Naive thymus-derived CD4-positive, alpha-beta T cell (primary cell): ENCODE measurements around the gene OCA2. TPM values are rescaled to one million over a fixed set of nuclear protein-coding genes. Genes with fewer than 3 reads are reported as not detected.

Experiments used
- ATAC-seq: fragments of 150-1000 bp; cut with Tn5 transposase; 2 replicates; pipeline ENCODE4 v1.10.0; 2021; ENCODE audit warnings: mild to moderate bottlenecking, moderate library complexity
- CTCF ChIA-PET: fragments of 350-600 bp; sonication (Branson Sonifier 250); formaldehyde crosslinking; loops from one replicate; lab custom pipeline; 2021; ENCODE audit warnings: antibody characterized with exemption; lab: Charles Lee
- POLR2A ChIA-PET: fragments of 350-600 bp; sonication (Branson Sonifier 250); formaldehyde crosslinking; loops from one replicate; lab custom pipeline; 2021; ENCODE audit warnings: antibody characterized with exemption, inconsistent platforms; lab: Charles Lee
- DNase-seq, 9 donors: peaks; one replicate each; pipeline versions ENCODE4 v3.0.0 to v3.0.0-alpha.2; 2020 to 2022; ENCODE audit warnings: mixed read lengths in 1 of 9
- H3K27ac ChIP-seq: one replicate; pipeline ENCODE4 v1.7.0; 2013; ENCODE audit warnings: mild to moderate bottlenecking, low read depth, low read length, moderate library complexity
- H3K27me3 ChIP-seq, 2 donors: one replicate each; pipeline ENCODE4 v1.7.0; 2013; ENCODE audit warnings: low read length in 2 of 2, mild to moderate bottlenecking in 2 of 2, moderate library complexity in 2 of 2; ENCODE audit not compliant: control insufficient read depth in 2 of 2, insufficient read depth in 2 of 2
- H3K36me3 ChIP-seq, 3 experiments: 1 replicate in 2 of 3; 2 replicates in 1 of 3; pipeline ENCODE4 v1.7.0; 2013; ENCODE audit warnings: low read length in 3 of 3, mild to moderate bottlenecking in 3 of 3, moderate library complexity in 1 of 3; ENCODE audit not compliant: insufficient read depth in 3 of 3, control insufficient read depth in 2 of 3
- H3K4me1 ChIP-seq, 2 donors: one replicate each; pipeline ENCODE4 v1.7.0; 2013; ENCODE audit warnings: low read length in 2 of 2, mild to moderate bottlenecking in 2 of 2, moderate library complexity in 1 of 2; ENCODE audit not compliant: control insufficient read depth in 2 of 2, insufficient read depth in 2 of 2
- H3K4me3 ChIP-seq: 2 replicates; pipeline ENCODE4 v1.7.0; 2013; ENCODE audit warnings: mild to moderate bottlenecking, low read length
- H3K9me3 ChIP-seq, 3 experiments: 1 replicate in 2 of 3; 2 replicates in 1 of 3; pipeline ENCODE4 v1.7.0; 2013; ENCODE audit warnings: low read length in 3 of 3; ENCODE audit not compliant: control insufficient read depth in 2 of 3
- H3K27ac Mint-ChIP-seq, 9 donors: one replicate each; pipeline ENCODE4 v1.8.0; 2020 to 2022; ENCODE audit warnings: mixed read lengths in 9 of 9, mild to moderate bottlenecking in 8 of 9, moderate library complexity in 5 of 9, inconsistent platforms in 2 of 9
- H3K27me3 Mint-ChIP-seq, 5 donors: one replicate each; pipeline ENCODE4 v1.8.0; 2021 to 2022; ENCODE audit warnings: mixed read lengths in 5 of 5, mild to moderate bottlenecking in 1 of 5
- H3K36me3 Mint-ChIP-seq, 5 donors: one replicate each; pipeline ENCODE4 v1.8.0; 2020 to 2022; ENCODE audit warnings: mixed read lengths in 5 of 5, mild to moderate bottlenecking in 3 of 5, inconsistent platforms in 1 of 5
- H3K4me1 Mint-ChIP-seq, 7 donors: one replicate each; pipeline ENCODE4 v1.8.0; 2020 to 2022; ENCODE audit warnings: mixed read lengths in 7 of 7, mild to moderate bottlenecking in 3 of 7, inconsistent platforms in 1 of 7
- H3K4me3 Mint-ChIP-seq, 10 donors: one replicate each; pipeline ENCODE4 v1.8.0; 2020 to 2022; ENCODE audit warnings: mild to moderate bottlenecking in 10 of 10, mixed read lengths in 10 of 10, moderate library complexity in 6 of 10, inconsistent platforms in 2 of 10
- H3K9me3 Mint-ChIP-seq, 11 donors: one replicate each; pipeline ENCODE4 v1.8.0; 2020 to 2022; ENCODE audit warnings: mixed read lengths in 11 of 11, mild to moderate bottlenecking in 4 of 11, inconsistent platforms in 1 of 11, moderate library complexity in 1 of 11
- intact Hi-C, 2 donors: fragments of 100-400 bp; cut with micrococcal nuclease; formaldehyde crosslinking; loops; one replicate each; pipeline ENCODE4 v1.15.1; 2023
- polyA plus RNA-seq, 2 donors: library from polyadenylated mRNA; unstranded; fragments of 300-500 nt; fragmentation: Illumina TruSeq; gene quantifications; one replicate each; pipeline ENCODE4 v1.2.3, GENCODE V29; 2021
- total RNA-seq, 6 experiments: library from RNA in 5 of 6; stranded (reverse) in 5 of 6; gene quantifications; 1 replicate in 5 of 6; 2 replicates in 1 of 6; pipeline ENCODE4 v1.2.3 and lab custom pipeline; 2021 to 2026

The OCA2 gene
- total and polyA plus RNA-seq, 7 experiments from 2014 or later: not detected

GRCh38 chr15:27936164-27936563, 163.0 kb downstream of the OCA2 start:
- Mint-ChIP-seq H3K4me3 (no peak overlapping the region), H3K4me1 (no peaks in the 10 kb centered on the region), H3K27ac (no peak overlapping the region), H3K9me3 (peaks cover 6 to 28% (median 16%) of the 10 kb centered on the region in 11 donors), H3K36me3 (peaks cover 0 to 5% (median 0%) of the 10 kb centered on the region in 5 donors), H3K27me3 (peaks cover 0 to 15% (median 9%) of the 10 kb centered on the region in 5 donors)
- ChIA-PET CTCF (no interaction called here), POLR2A (no interaction called here)
- DNase-seq (no peak), ATAC-seq (no peak)
- no peaks in the 10 kb centered on the region for H3K36me3 ChIP-seq
- H3K4me1 ChIP-seq: no peaks in the 10 kb centered on the region
- intact Hi-C loops: no loop called here
- no peak overlapping the region for H3K4me3 ChIP-seq
- H3K27ac ChIP-seq: no peak overlapping the region
- peaks cover 0 to 9% (median 0%) of the 10 kb centered on the region in 3 experiments for H3K9me3 ChIP-seq
- H3K27me3 ChIP-seq: no peaks in the 10 kb centered on the region

GRCh38 chr15:27935328-27935727, 163.8 kb downstream of the OCA2 start:
- Mint-ChIP-seq H3K9me3 (peaks cover 5 to 28% (median 16%) of the 10 kb centered on the region in 11 donors), H3K4me3 (no peak overlapping the region), H3K27ac (no peak overlapping the region), H3K36me3 (peaks cover 0 to 5% (median 0%) of the 10 kb centered on the region in 5 donors), H3K27me3 (peaks cover 0 to 15% (median 9%) of the 10 kb centered on the region in 5 donors), H3K4me1 (no peaks in the 10 kb centered on the region)
- POLR2A ChIA-PET: no interaction called here
- Histone ChIP-seq H3K36me3 (no peaks in the 10 kb centered on the region), H3K27ac (no peak overlapping the region), H3K27me3 (no peaks in the 10 kb centered on the region), H3K4me1 (no peaks in the 10 kb centered on the region), H3K4me3 (no peak overlapping the region), H3K9me3 (peaks cover 0 to 9% (median 0%) of the 10 kb centered on the region in 3 experiments)
- CTCF ChIA-PET: no interaction called here
- DNase-seq (no peak), ATAC-seq (no peak)
- intact Hi-C loops: no loop called here

- no peak overlapping the region for H3K27ac ChIP-seq
- Mint-ChIP-seq H3K4me1 (no peaks in the 10 kb centered on the region), H3K27ac (no peak overlapping the region), H3K36me3 (peaks cover 0 to 5% (median 0%) of the 10 kb centered on the region in 5 donors), H3K4me3 (no peak overlapping the region), H3K9me3 (peaks cover 5 to 32% (median 16%) of the 10 kb centered on the region in 11 donors), H3K27me3 (peaks cover 0 to 9% (median 6%) of the 10 kb centered on the region in 5 donors)
- H3K36me3 ChIP-seq: no peaks in the 10 kb centered on the region
- intact Hi-C loops: no loop called here
- H3K4me3 ChIP-seq: no peak overlapping the region
- ChIA-PET POLR2A (no interaction called here), CTCF (no interaction called here)
- peaks cover 0 to 9% (median 0%) of the 10 kb centered on the region in 3 experiments for H3K9me3 ChIP-seq
- no peak for ATAC-seq
- no peaks in the 10 kb centered on the region for H3K27me3 ChIP-seq
- H3K4me1 ChIP-seq: no peaks in the 10 kb centered on the region
- no peak for DNase-seq
Measured at GRCh38 chr15:27934782-27935181, 164.3 kb downstream of the OCA2 start.

GRCh38 chr15:27933562-27933961, 165.6 kb downstream of the OCA2 start:
- peaks cover 5 to 34% (median 16%) of the 10 kb centered on the region in 11 donors for H3K9me3 Mint-ChIP-seq
- no peaks in the 10 kb centered on the region for H3K4me1 Mint-ChIP-seq
- H3K27me3 Mint-ChIP-seq: peaks cover 0 to 9% (median 8%) of the 10 kb centered on the region in 5 donors
- H3K4me3 Mint-ChIP-seq: no peak overlapping the region
- ATAC-seq (no peak), DNase-seq (no peak)
- no peak overlapping the region for H3K27ac Mint-ChIP-seq
- POLR2A ChIA-PET: no interaction called here
- Histone ChIP-seq H3K4me3 (no peak overlapping the region), H3K4me1 (no peaks in the 10 kb centered on the region), H3K27me3 (no peaks in the 10 kb centered on the region), H3K27ac (no peak overlapping the region), H3K36me3 (no peaks in the 10 kb centered on the region), H3K9me3 (peaks cover 0 to 9% (median 0%) of the 10 kb centered on the region in 3 experiments)
- CTCF ChIA-PET: no interaction called here
- H3K36me3 Mint-ChIP-seq: peaks cover 0 to 5% (median 0%) of the 10 kb centered on the region in 5 donors
- intact Hi-C loops: no loop called here

GRCh38 chr15:27932600-27932999, 166.5 kb downstream of the OCA2 start:
- H3K4me3 ChIP-seq: no peak overlapping the region
- CTCF ChIA-PET: no interaction called here
- no peak overlapping the region for H3K27ac Mint-ChIP-seq
- peaks cover 0 to 5% (median 0%) of the 10 kb centered on the region in 5 donors for H3K36me3 Mint-ChIP-seq
- no peaks in the 10 kb centered on the region for H3K4me1 ChIP-seq
- peaks cover 0 to 9% (median 0%) of the 10 kb centered on the region in 3 experiments for H3K9me3 ChIP-seq
- no peak overlapping the region for H3K27ac ChIP-seq
- DNase-seq: no peak
- no peaks in the 10 kb centered on the region for H3K4me1 Mint-ChIP-seq
- H3K36me3 ChIP-seq: no peaks in the 10 kb centered on the region
- intact Hi-C loops: no loop called here
- H3K9me3 Mint-ChIP-seq: peaks cover 5 to 34% (median 16%) of the 10 kb centered on the region in 11 donors
- no peak for ATAC-seq
- H3K27me3 Mint-ChIP-seq: peaks cover 0 to 10% (median 8%) of the 10 kb centered on the region in 5 donors
- POLR2A ChIA-PET: no interaction called here
- H3K27me3 ChIP-seq: no peaks in the 10 kb centered on the region
- no peak overlapping the region for H3K4me3 Mint-ChIP-seq

GRCh38 chr15:27928386-27928785, 170.7 kb downstream of the OCA2 start:
- Histone ChIP-seq H3K9me3 (peaks cover 0 to 9% (median 0%) of the 10 kb centered on the region in 3 experiments), H3K4me3 (no peak overlapping the region), H3K27me3 (no peaks in the 10 kb centered on the region), H3K27ac (no peak overlapping the region), H3K4me1 (no peaks in the 10 kb centered on the region), H3K36me3 (no peaks in the 10 kb centered on the region)
- CTCF ChIA-PET: no interaction called here
- H3K4me3 Mint-ChIP-seq: no peak overlapping the region
- no peaks in the 10 kb centered on the region for H3K4me1 Mint-ChIP-seq
- H3K27ac Mint-ChIP-seq: no peak overlapping the region
- H3K36me3 Mint-ChIP-seq: peaks cover 0 to 5% (median 0%) of the 10 kb centered on the region in 5 donors
- ATAC-seq (no peak), DNase-seq (no peak)
- POLR2A ChIA-PET: no interaction called here
- H3K27me3 Mint-ChIP-seq: peaks cover 0 to 14% (median 0%) of the 10 kb centered on the region in 5 donors
- H3K9me3 Mint-ChIP-seq: peaks cover 7 to 25% (median 13%) of the 10 kb centered on the region in 11 donors
- intact Hi-C loops: no loop called here

GRCh38 chr15:27912283-27912682, 186.8 kb downstream of the OCA2 start:
- Histone ChIP-seq H3K27ac (no peak overlapping the region), H3K4me3 (no peak overlapping the region), H3K9me3 (no peaks in the 10 kb centered on the region), H3K4me1 (no peaks in the 10 kb centered on the region), H3K27me3 (no peaks in the 10 kb centered on the region), H3K36me3 (no peaks in the 10 kb centered on the region)
- peaks cover 2 to 41% (median 11%) of the 10 kb centered on the region in 11 donors for H3K9me3 Mint-ChIP-seq
- H3K36me3 Mint-ChIP-seq: no peaks in the 10 kb centered on the region
- ChIA-PET POLR2A (no interaction called here), CTCF (no interaction called here)
- peaks cover 0 to 4% (median 0%) of the 10 kb centered on the region in 5 donors for H3K27me3 Mint-ChIP-seq
- intact Hi-C loops: no loop called here
- H3K27ac Mint-ChIP-seq: no peak overlapping the region
- DNase-seq: no peak
- H3K4me3 Mint-ChIP-seq: no peak overlapping the region
- H3K4me1 Mint-ChIP-seq: no peaks in the 10 kb centered on the region
- no peak for ATAC-seq
